HAP-1 (cell line): ENCODE measurements around the gene KCNJ5.

Experiments used
- DNase-seq, 2 experiments: peaks; one replicate each; pipeline ENCODE4 v3.0.0-alpha.2; 2016 to 2020; ENCODE audit warnings: low spot score in 2 of 2
- H3K27me3 ChIP-seq: fragments of 250-450 bp; sonication (Bioruptor Pico); 2 replicates; pipeline ENCODE4 v1.5.1; 2020; ENCODE audit warnings: low read depth, mild to moderate bottlenecking, moderate library complexity
- H3K36me3 ChIP-seq: fragments of 250-450 bp; sonication (Bioruptor Pico); replicated peaks from 2 replicates; pipeline ENCODE4 v1.5.1; 2020; ENCODE audit warnings: mild to moderate bottlenecking
- H3K4me1 ChIP-seq: fragments of 250-450 bp; sonication (Bioruptor Pico); 2 replicates; pipeline ENCODE4 v1.5.1; 2020; ENCODE audit warnings: mild to moderate bottlenecking
- H3K4me3 ChIP-seq: fragments of 250-450 bp; sonication (Bioruptor Pico); 2 replicates; pipeline ENCODE4 v1.5.1; 2020; ENCODE audit warnings: mild to moderate bottlenecking, moderate library complexity
- H3K9me3 ChIP-seq: fragments of 250-450 bp; sonication (Bioruptor Pico); 2 replicates; pipeline ENCODE4 v1.5.1; 2020; ENCODE audit warnings: mild to moderate bottlenecking, moderate library complexity
- in situ Hi-C: fragments of 300-500 bp; cut with MboI; formaldehyde crosslinking; loops from 3 replicates; pipeline ENCODE4 v1.14.3; 2020; ENCODE audit warnings: low sequenced_read_pairs, inconsistent platforms, mixed read lengths

KCNJ5 gene

DNA sequence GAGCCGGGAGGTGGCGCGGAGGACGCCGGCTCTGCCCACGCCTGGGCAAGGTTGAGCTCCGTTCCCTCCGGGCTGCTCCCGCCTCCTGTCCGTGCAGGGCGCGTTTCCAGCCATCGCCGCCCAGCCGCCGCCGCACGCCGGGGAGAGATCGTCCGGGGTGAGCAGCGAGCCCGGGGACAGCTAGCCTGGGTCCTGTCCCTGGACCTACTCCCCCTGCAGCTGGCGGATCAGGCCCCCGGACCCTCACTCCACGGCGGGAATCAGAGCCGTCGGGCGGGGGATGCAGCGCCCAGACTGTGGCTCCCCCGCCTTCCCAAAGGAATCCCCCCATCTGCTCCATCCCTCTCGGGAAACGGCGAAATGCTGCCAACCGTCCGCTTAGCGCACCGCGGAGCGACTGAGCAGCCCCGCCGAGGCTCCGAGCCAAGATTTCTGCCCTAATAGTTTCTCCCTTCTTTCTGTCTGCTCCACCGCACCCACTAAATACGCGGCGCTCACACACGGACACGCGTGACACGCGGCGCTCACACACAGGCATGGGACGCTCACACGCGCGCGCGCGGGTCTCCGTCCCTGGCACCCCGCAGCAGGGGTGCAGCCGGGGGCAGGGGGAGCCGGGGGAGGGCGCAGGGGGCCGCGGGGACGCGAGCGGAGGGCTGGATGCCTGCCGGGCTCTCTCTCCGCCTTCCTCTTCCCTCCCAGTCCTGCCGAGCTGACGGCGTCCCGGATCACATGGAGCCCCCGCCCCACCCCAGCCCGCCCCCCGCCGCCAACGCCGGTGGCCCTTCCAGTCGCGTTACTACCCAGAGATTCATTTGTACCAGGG, at the start of gene KCNJ5:
Gene KCNJ5, plus strand, starts transcription at position 814 of the 826 bp plus-strand sequence. CDS start 19,918 bp downstream, outside the sequence.
- Histone ChIP-seq H3K4me1 (peaks cover 12% of the 10 kb centered on the region), H3K9me3 (no peaks in the 10 kb centered on the region), H3K36me3 (no peaks in the 10 kb centered on the region), H3K4me3 (peak within 1 kb of the TSS; percentile 40), H3K27me3 (no peaks in the 10 kb centered on the region)
- in situ Hi-C loops, result loop anchor here (25.0 kb wide), 1 partner anchor 872 kb away; no protein-coding TSS in a partner anchor
- peak in 1 of 2 experiments; percentile 61 for DNase-seq

DNA sequence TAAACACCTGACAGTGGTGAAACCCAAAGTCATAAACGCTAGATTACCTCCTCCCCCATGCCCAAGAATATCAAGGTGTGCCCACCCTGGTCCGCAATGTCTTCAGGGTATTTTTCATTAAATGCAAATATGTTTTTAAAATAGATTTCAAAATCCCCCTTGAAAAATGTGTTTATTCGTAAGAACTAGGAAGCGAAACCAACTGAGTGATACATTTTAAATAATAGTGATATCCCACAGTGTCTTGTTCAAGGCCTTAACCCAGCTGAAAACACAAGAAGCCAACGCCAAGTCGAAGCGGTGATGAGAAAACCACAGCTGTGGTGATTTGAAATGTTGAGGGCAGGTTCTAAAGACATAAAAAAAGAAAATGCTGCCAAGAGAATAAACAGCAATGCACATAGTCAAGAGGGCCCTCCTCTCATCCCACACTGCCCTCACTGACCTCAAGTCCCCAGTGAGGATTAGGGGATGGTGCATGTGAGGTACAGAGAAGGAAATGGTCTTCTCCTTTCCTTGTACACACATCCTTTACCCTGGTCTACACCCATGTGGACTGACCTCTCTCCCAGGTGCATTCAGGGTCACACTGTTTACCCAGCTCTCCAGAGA, 49.6 kb upstream of the KCNJ5 start:
- DNase-seq, result no peak
- H3K36me3 ChIP-seq, result no peaks in the 10 kb centered on the region
- H3K4me1 ChIP-seq, result peaks cover 5% of the 10 kb centered on the region; the same call in 1 of the 2 replicates
- peaks cover 7% of the 10 kb centered on the region; the same call in 1 of the 2 replicates for H3K27me3 ChIP-seq
- no peaks in the 10 kb centered on the region for H3K9me3 ChIP-seq
- in situ Hi-C loops, result loop anchor here (25.0 kb wide), 1 partner anchor 804 kb away; no protein-coding TSS in a partner anchor
- no peak overlapping the region for H3K4me3 ChIP-seq

DNA sequence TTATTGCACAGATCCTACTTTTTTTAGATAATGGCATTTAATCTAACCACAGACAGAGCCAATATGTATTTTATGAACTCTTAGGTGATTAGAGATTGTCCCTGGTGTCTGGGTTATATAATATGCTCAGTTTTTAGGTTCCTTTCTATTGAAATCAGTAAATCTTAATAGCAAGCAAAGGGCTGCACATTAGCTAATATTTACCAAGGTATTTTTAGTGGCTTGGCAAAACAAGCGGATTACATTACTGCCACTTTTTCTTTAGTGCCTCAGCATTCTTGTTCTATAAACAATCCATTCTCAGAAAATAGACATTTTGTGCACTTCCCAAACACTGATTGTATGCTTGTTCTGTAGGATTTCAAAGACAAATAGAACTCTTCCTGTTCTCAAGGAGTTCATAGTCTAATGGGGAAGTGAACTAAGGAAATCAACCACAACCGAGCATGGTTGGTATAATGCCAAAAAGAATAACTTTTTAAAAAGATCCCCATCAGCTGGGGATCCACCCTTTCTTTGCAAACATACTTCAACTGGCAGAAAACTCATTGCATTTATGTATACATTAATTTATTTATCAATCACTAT, 47.9 kb upstream of the KCNJ5 start:
- Histone ChIP-seq H3K36me3 (no peaks in the 10 kb centered on the region), H3K27me3 (peaks cover 7% of the 10 kb centered on the region; the same call in 1 of the 2 replicates), H3K4me3 (no peak overlapping the region), H3K9me3 (no peaks in the 10 kb centered on the region), H3K4me1 (peaks cover 5% of the 10 kb centered on the region; the same call in 1 of the 2 replicates)
- no peak for DNase-seq
- in situ Hi-C loops, result loop anchor here (25.0 kb wide), 1 partner anchor 806 kb away; no protein-coding TSS in a partner anchor

DNA sequence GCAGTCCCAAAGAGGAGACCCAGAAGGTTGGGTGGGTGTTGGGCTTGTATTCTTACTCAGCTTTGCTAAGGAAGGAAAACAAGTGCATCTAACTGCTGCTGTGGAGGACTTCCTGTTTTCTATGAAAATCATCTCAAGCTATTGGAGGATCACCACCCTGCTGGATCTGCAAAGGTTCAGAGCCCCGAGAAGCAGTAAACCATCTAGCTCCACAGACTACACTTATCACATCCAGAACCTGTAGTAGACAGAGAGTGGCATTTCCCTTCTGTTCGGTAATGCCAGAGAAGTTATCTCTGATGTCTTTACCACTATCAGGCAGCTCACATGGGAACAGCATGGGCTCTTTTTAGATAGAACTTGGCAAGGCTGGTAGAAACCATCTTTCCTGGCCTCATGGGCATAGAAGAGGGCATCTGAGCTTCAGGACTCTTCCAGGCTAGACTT, 45.8 kb upstream of the KCNJ5 start:
- Histone ChIP-seq H3K27me3 (peaks cover 5% of the 10 kb centered on the region; the same call in 1 of the 2 replicates), H3K4me1 (peaks cover 5% of the 10 kb centered on the region; the same call in 1 of the 2 replicates), H3K4me3 (no peak overlapping the region), H3K36me3 (no peaks in the 10 kb centered on the region), H3K9me3 (no peaks in the 10 kb centered on the region)
- in situ Hi-C loops, result loop anchor here (25.0 kb wide), 1 partner anchor 808 kb away; no protein-coding TSS in a partner anchor
- DNase-seq, result no peak

GRCh38 chr11:128846985-128847384, 44.2 kb upstream of the KCNJ5 start:
- DNase-seq, result no peak
- H3K4me3 ChIP-seq, result no peak overlapping the region
- no peaks in the 10 kb centered on the region for H3K36me3 ChIP-seq
- 0 out of 2 replicates have a peak, but pooled peaks cover 5% of the 10 kb centered on the region for H3K27me3 ChIP-seq
- in situ Hi-C loops, result loop anchor here (25.0 kb wide), 1 partner anchor 810 kb away; no protein-coding TSS in a partner anchor
- no peaks in the 10 kb centered on the region for H3K9me3 ChIP-seq
- peaks cover 5% of the 10 kb centered on the region; the same call in 1 of the 2 replicates for H3K4me1 ChIP-seq

DNA sequence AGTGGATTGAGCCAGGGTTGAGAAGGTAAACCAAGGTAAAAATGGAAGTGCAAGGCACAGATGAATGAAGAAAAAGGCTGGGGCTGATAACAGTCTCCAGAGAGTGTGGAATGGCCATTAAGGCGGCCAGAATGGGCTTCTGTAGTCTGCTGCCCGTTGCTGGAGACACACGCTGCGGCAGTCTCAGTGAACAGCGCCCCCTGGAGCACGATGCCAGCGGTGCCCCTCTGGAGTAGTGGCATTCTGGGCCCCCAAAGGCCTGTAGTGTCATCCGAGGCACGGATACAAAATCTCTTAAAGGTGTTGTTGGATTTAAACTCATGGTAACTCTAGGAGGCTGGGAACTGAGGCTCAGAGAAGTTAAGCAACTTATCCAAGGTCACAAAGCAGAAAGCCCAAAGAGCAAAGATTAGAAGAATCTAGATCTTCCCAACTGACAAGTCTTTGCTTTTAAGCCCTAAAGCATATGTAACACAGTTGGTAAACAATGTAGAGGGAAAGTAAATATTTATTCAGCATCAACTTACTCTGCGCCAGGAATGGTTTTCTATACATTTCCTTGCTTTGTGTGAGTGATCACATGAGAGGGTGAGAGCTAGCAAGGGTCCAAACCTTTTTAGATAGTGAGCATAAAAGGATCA, 42.2 kb upstream of the KCNJ5 start:
- H3K9me3 ChIP-seq, result no peaks in the 10 kb centered on the region
- no peaks in the 10 kb centered on the region for H3K36me3 ChIP-seq
- H3K4me3 ChIP-seq, result no peak overlapping the region
- in situ Hi-C loops, result loop anchor here (25.0 kb wide), 1 partner anchor 812 kb away; no protein-coding TSS in a partner anchor
- no peaks in the 10 kb centered on the region for H3K4me1 ChIP-seq
- H3K27me3 ChIP-seq, result 0 out of 2 replicates have a peak, but pooled peaks cover 5% of the 10 kb centered on the region
- DNase-seq, result peak; percentile 11 to 86

GRCh38 chr11:128852327-128853023, 38.7 kb upstream of the KCNJ5 start:
- Histone ChIP-seq H3K36me3 (no peaks in the 10 kb centered on the region), H3K4me3 (no peak overlapping the region), H3K27me3 (no peaks in the 10 kb centered on the region), H3K9me3 (no peaks in the 10 kb centered on the region), H3K4me1 (no peaks in the 10 kb centered on the region)
- in situ Hi-C loops, result no loop called here
- no peak for DNase-seq

DNA sequence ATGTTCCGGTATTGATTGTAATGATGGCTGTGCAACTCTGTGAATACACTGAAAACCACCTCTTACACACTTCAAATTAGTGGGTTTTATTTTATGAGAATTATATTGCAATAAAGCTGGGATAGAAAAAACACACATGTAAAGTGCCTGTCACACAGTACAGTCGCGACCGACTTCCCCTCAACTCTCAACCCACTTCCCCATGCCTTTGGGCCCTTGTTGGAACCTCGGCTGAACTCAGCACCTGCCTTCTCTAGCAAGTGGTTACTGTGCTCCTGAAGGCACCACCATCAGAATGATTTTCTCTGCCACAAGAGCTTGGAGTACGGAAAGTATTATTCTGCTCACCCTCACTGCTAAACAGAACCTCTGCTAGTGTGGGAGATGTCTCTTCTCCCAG, 37.6 kb upstream of the KCNJ5 start:
- no peak for DNase-seq
- Histone ChIP-seq H3K9me3 (no peaks in the 10 kb centered on the region), H3K4me3 (no peak overlapping the region), H3K36me3 (no peaks in the 10 kb centered on the region), H3K27me3 (no peaks in the 10 kb centered on the region), H3K4me1 (no peaks in the 10 kb centered on the region)
- in situ Hi-C loops, result no loop called here

DNA sequence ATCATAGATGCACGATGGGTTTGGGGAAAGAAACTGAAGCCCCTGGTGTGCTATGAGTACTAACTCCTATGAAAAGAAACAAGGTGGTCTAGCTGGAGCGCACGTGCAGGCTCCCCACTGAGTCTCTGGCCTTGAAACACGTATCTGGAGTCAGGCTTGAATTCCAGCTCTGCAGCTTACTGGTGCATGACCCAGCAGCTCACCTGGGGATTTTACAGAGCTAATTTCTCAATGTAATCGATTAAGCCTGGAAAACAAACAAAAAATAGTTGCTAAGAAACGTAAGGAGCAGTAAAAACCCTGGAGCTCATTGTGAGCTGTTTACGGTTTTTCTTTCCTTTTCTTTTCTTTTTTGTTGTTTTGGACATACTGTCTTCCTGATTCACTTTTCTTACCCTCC, 36.3 kb upstream of the KCNJ5 start:
- Histone ChIP-seq H3K9me3 (no peaks in the 10 kb centered on the region), H3K27me3 (no peaks in the 10 kb centered on the region), H3K4me1 (no peaks in the 10 kb centered on the region), H3K36me3 (no peaks in the 10 kb centered on the region), H3K4me3 (no peak overlapping the region)
- in situ Hi-C loops, result no loop called here
- no peak for DNase-seq

- in situ Hi-C loops, result no loop called here
- Histone ChIP-seq H3K27me3 (no peaks in the 10 kb centered on the region), H3K4me3 (no peak overlapping the region), H3K4me1 (no peaks in the 10 kb centered on the region), H3K36me3 (no peaks in the 10 kb centered on the region), H3K9me3 (no peaks in the 10 kb centered on the region)
- DNase-seq, result no peak
Observed at GRCh38 chr11:128856241-128856640, 34.9 kb upstream of the KCNJ5 start.

DNA sequence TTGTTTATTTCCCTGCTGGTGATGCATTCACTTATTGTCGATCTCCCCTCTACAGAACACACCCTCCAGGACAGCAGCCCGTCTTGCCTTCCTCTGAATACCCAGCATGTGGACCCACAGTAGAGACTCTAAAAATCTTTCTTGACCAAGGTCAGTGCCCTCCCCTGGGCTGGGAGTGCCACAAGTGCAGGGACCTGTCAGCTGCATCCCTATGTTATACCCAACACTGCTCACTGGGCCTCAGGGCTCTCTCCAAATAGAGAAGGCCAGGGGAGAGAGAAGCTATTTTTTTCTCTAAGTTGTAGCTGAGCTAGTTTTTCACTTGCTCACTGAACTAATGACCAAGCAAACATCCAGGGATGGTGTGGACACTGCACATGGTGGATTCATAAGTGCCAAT, 33.8 kb upstream of the KCNJ5 start:
- no peaks in the 10 kb centered on the region for H3K4me1 ChIP-seq
- no peak for DNase-seq
- no peaks in the 10 kb centered on the region for H3K36me3 ChIP-seq
- H3K4me3 ChIP-seq, result no peak overlapping the region
- no peaks in the 10 kb centered on the region for H3K27me3 ChIP-seq
- no peaks in the 10 kb centered on the region for H3K9me3 ChIP-seq
- in situ Hi-C loops, result no loop called here

DNA sequence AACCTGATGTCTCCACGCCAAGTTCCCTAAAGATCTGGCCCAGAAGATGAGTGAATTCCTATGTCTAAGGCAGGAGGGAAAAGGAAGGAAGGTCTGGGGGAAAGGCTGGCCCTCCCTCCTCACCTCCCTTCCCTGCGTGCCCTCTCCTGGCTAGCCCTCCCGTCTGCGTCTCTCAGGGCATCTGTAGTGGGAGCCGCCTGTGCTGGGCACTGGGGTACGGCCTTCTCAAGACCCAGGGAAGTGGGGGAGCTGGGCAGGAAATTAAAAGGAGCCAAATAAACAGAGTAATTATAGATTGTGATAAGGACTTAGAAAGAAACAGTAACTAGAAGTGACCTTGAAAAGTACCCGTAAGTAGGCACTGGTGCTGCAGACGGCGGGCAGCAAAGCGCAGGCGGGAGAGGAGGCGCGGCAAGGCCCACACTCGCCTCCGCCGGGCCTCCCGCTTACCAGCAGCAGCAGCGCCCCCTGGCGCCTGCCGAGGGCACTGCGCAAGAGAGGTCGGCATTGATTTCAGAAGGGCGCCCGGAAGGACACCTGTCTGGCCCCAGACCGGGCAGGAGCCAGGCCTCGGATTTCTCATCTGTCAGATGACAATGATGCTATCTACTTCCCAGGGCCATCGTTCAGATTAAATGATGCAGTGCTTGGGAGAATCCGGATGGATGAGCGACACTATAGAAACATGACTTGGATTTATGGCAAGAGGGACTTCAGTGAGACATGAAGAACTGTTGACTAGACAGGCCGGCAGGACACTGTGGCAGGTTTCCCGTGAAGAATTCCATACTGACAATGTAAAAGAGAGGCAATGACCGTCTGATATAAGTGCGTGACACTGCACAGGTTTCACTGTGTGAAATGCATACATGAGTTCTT, 31.4 kb upstream of the KCNJ5 start:
- DNase-seq, result peak; percentile 65 to 85

More for the DNA sequence above, 31.4 kb upstream of the KCNJ5 start:
- Histone ChIP-seq H3K36me3 (no peaks in the 10 kb centered on the region), H3K9me3 (no peaks in the 10 kb centered on the region), H3K4me1 (no peaks in the 10 kb centered on the region; the same call in 1 of the 2 replicates), H3K27me3 (no peaks in the 10 kb centered on the region), H3K4me3 (no peak overlapping the region)
- in situ Hi-C loops, result no loop called here
